ENCODE data around the gene KRTAP15-1.

The KRTAP15-1 gene, protein sequence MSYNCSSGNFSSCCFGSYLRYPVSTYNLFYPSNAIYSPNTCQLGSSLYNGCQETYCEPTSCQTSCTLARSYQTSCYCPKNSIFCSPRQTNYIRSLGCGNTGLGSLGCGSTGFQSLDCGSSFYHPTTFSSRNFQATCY

DNA sequence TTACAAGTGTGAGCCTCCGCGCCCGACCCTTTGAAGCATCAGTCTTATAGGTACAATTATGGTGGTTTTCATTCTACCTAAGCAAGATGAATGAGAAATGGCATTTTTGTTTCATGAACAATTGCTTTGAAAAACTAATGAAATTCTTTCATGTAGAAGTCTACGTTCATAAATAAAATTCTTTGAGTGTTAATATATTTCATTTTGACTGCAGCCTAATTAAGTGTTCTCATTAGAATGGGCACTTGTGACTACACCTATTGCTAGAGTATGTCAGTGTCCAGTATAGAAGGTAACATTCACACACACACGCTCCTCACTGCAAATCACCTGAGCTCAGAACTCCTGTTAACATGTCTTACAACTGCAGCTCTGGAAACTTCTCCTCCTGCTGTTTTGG lies at the start of gene KRTAP15-1:
Gene KRTAP15-1, plus strand, starts transcription at position 301 of the 400 bp plus-strand sequence. Its CDS starts 53 bp downstream, at position 354.
- no peak within 1 kb of the TSS for H3K4me3 ChIP-seq (ENCODE audit: low read length in 2 of 2)
- no peaks in the 10 kb centered on the region for H3K9me3 ChIP-seq (ENCODE audit: control insufficient read depth in 2 of 2, low read length in 2 of 2)
- H3K9ac ChIP-seq (ENCODE audit: low read length in 2 of 2): no peak within 1 kb of the TSS
- H3K27ac ChIP-seq (ENCODE audit: low read length): no peak within 1 kb of the TSS
- H3K27me3 ChIP-seq (ENCODE audit: control insufficient read depth in 1 of 2, insufficient read depth in 2 of 2, low read length in 2 of 2): no peaks in the 10 kb centered on the region
- no peaks in the 10 kb centered on the region for H3K4me1 ChIP-seq (ENCODE audit: control insufficient read depth, insufficient read depth, low read length)
- H3K36me3 ChIP-seq (ENCODE audit: control insufficient read depth in 2 of 2, insufficient read depth in 2 of 2, low read length in 2 of 2): no peaks in the 10 kb centered on the region

DNA sequence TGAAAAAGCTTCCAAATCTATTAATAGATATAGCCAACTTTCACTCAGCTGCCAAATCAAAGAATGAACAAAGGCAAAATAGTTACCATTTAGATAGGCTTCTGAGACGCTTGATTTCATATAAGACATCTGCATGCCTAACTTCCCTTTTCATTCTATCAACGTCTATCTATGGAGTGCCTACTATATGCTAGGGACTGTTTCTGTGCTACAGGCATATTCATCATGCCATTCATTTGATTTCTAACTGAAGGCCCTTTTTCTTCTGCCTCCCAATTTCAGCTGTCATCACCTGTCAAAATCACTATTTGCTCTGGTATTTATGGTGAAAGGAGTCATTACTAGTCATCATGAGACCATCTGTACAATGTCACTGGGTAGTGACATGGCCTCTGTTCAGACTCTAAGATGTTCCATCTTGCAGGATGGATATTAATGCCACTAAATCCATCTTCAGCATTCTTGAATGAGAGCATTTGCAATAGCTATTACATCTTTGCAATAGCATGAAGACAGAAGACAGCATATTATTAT lies 48.5 kb upstream of the KRTAP15-1 start:
- Histone ChIP-seq H3K27me3 (ENCODE audit: control insufficient read depth in 1 of 2, insufficient read depth in 2 of 2, low read length in 2 of 2) (no peaks in the 10 kb centered on the region), H3K4me1 (ENCODE audit: control insufficient read depth, insufficient read depth, low read length) (no peaks in the 10 kb centered on the region), H3K4me3 (ENCODE audit: low read length in 2 of 2) (no peak overlapping the region), H3K27ac (ENCODE audit: low read length) (no peak overlapping the region), H3K9ac (ENCODE audit: low read length in 2 of 2) (no peak overlapping the region), H3K9me3 (ENCODE audit: control insufficient read depth in 2 of 2, low read length in 2 of 2) (peaks cover 2 to 4% of the 10 kb centered on the region in 2 donors), H3K36me3 (ENCODE audit: control insufficient read depth in 2 of 2, insufficient read depth in 2 of 2, low read length in 2 of 2) (no peaks in the 10 kb centered on the region)

DNA sequence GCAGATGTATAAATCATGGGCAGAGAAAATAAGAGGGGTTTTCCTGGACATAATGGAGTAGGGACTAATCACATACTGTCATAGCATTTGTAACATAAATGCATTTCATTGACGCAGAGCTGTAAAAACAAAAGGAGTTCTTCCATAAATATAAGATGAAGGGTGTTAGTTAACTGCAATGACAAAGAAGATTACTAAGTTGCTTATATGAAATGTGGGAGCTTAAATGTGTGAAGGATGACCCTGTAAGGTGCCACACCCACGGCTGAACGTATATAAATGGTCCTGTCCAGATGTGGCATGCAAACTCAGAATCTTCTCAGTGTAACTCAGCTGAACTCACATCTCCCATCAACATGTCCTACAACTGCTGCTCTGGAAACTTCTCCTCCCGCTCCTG lies 44.3 kb upstream of the KRTAP15-1 start, which contains the start of gene KRTAP13-1:
Gene KRTAP13-1, plus strand, starts transcription at position 301 of the 400 bp plus-strand sequence. Its CDS starts 56 bp downstream, at position 357.
- Histone ChIP-seq H3K36me3 (ENCODE audit: control insufficient read depth in 2 of 2, insufficient read depth in 2 of 2, low read length in 2 of 2) (no peaks in the 10 kb centered on the region), H3K9ac (ENCODE audit: low read length in 2 of 2) (no peak within 1 kb of the TSS), H3K27me3 (ENCODE audit: control insufficient read depth in 1 of 2, insufficient read depth in 2 of 2, low read length in 2 of 2) (no peaks in the 10 kb centered on the region), H3K27ac (ENCODE audit: low read length) (no peak within 1 kb of the TSS), H3K4me1 (ENCODE audit: control insufficient read depth, insufficient read depth, low read length) (no peaks in the 10 kb centered on the region), H3K9me3 (ENCODE audit: control insufficient read depth in 2 of 2, low read length in 2 of 2) (peaks cover 2% of the 10 kb centered on the region in 2 donors), H3K4me3 (ENCODE audit: low read length in 2 of 2) (no peak within 1 kb of the TSS)

DNA sequence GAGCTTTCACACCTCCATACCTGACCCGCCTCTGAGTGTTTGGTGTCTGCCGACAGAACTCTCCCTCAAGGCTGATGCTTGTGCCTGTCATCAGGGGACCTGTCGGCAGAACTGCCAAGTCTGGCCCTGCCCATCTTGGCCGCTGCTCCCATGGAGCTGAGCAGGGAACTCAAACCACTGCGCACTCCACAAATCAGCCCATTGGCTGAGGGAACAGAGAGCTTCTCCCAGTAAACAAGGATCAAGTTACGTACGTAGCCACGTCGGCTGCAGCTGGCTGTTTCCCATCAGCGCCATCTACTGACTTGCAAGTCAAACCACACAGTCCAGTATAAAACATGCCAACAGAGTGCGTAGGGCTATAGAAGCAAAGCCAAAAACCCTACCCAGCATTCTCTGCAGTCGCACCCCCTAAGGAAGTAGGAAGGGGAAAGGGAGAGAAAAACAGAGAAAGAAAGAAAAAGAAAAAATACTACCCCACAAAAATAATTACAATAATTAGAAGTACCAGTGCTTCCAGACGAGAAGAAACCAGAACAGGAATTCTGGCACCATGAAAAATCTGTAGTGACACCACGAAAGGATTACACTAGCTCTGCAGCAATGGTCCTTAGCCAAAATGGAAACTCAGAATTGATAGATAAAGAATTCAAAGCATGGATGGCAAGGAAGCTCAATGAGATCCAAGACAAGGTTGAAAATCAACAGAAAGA lies 31.1 kb upstream of the KRTAP15-1 start:
- H3K4me1 ChIP-seq (ENCODE audit: control insufficient read depth, insufficient read depth, low read length): no peaks in the 10 kb centered on the region
- H3K9ac ChIP-seq (ENCODE audit: low read length in 2 of 2): no peak overlapping the region
- no peaks in the 10 kb centered on the region for H3K27me3 ChIP-seq (ENCODE audit: control insufficient read depth in 1 of 2, insufficient read depth in 2 of 2, low read length in 2 of 2)
- H3K36me3 ChIP-seq (ENCODE audit: control insufficient read depth in 2 of 2, insufficient read depth in 2 of 2, low read length in 2 of 2): no peaks in the 10 kb centered on the region
- no peak overlapping the region for H3K4me3 ChIP-seq (ENCODE audit: low read length in 2 of 2)
- H3K27ac ChIP-seq (ENCODE audit: low read length): no peak overlapping the region
- no peaks in the 10 kb centered on the region for H3K9me3 ChIP-seq (ENCODE audit: control insufficient read depth in 2 of 2, low read length in 2 of 2)

DNA sequence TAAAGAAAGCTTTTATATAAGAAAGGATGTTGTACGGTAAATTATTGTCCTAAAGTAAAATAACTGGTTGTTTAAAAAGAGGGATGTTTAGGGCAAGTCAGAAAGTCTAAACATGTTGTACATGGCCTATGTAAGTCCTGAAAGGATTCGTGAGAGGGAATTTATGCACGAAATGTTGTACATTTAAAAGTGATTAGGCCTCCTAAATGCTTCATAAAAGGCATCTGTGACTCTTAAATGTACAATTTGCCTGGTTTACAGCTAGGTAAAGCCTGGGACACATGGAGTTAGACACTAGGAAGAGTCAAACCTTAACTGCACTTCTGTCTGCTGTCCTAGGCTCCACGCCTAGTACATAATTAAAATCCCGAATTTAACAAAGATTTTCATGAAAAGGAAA lies 24.1 kb upstream of the KRTAP15-1 start:
- Histone ChIP-seq H3K4me3 (ENCODE audit: low read length in 2 of 2) (no peak overlapping the region), H3K27me3 (ENCODE audit: control insufficient read depth in 1 of 2, insufficient read depth in 2 of 2, low read length in 2 of 2) (no peaks in the 10 kb centered on the region)

DNA sequence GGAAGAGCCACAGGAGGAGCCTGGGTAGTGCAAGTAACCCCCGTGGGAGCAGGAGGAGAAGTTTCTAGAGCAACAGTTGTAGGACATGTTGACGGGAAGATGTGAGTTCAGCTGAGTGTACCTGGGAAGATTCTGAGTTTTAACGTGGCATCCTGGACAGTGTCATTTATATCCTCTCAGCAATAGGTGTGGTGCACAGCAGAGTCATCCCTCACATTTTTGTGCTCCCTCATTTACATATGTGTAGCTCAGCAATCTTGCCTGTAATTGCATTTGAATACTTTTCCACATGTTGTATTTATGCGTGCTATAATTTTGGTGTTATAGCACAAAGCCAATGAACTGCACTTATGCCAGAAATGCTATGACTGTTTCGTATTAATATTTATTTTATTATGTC lies 14.2 kb upstream of the KRTAP15-1 start, which contains the start of gene KRTAP13-3:
Gene KRTAP13-3, minus strand, starts transcription at position 101 of the 400 bp plus-strand sequence. Its CDS starts 14 bp downstream, at position 87.
- Histone ChIP-seq H3K36me3 (ENCODE audit: control insufficient read depth in 2 of 2, insufficient read depth in 2 of 2, low read length in 2 of 2) (no peaks in the 10 kb centered on the region), H3K27ac (ENCODE audit: low read length) (no peak within 1 kb of the TSS), H3K27me3 (ENCODE audit: control insufficient read depth in 1 of 2, insufficient read depth in 2 of 2, low read length in 2 of 2) (no peaks in the 10 kb centered on the region), H3K9ac (ENCODE audit: low read length in 2 of 2) (no peak within 1 kb of the TSS), H3K9me3 (ENCODE audit: control insufficient read depth in 2 of 2, low read length in 2 of 2) (no peaks in the 10 kb centered on the region), H3K4me1 (ENCODE audit: control insufficient read depth, insufficient read depth, low read length) (no peaks in the 10 kb centered on the region), H3K4me3 (ENCODE audit: low read length in 2 of 2) (no peak within 1 kb of the TSS)

More for the DNA sequence above, 24.1 kb upstream of the KRTAP15-1 start:
- Histone ChIP-seq H3K9me3 (ENCODE audit: control insufficient read depth in 2 of 2, low read length in 2 of 2) (no peaks in the 10 kb centered on the region), H3K9ac (ENCODE audit: low read length in 2 of 2) (no peak overlapping the region), H3K27ac (ENCODE audit: low read length) (no peak overlapping the region), H3K4me1 (ENCODE audit: control insufficient read depth, insufficient read depth, low read length) (no peaks in the 10 kb centered on the region), H3K36me3 (ENCODE audit: control insufficient read depth in 2 of 2, insufficient read depth in 2 of 2, low read length in 2 of 2) (no peaks in the 10 kb centered on the region)

DNA sequence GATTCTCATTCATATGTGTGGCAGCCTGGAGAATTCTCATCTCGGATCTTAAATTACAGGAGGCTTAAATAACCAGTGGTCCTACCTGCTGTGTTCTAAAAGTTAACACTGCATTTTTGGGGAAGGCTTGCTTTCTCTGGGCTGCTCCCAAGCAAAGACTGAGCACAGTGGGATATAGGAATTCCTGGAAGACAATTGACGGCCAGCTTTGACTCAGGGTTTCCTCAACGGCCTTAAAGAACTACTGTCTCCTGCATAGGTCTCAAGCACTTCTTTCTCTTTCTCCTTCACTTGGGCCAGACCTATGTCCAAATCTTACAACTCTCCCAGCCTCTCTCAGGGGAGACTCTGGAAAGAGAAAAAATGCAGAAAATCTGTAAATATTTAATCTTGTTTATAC lies 13.3 kb upstream of the KRTAP15-1 start:
- Histone ChIP-seq H3K27ac (ENCODE audit: low read length) (no peak overlapping the region), H3K27me3 (ENCODE audit: control insufficient read depth in 1 of 2, insufficient read depth in 2 of 2, low read length in 2 of 2) (no peaks in the 10 kb centered on the region), H3K4me1 (ENCODE audit: control insufficient read depth, insufficient read depth, low read length) (no peaks in the 10 kb centered on the region), H3K9ac (ENCODE audit: low read length in 2 of 2) (no peak overlapping the region), H3K4me3 (ENCODE audit: low read length in 2 of 2) (no peak overlapping the region), H3K9me3 (ENCODE audit: control insufficient read depth in 2 of 2, low read length in 2 of 2) (no peaks in the 10 kb centered on the region), H3K36me3 (ENCODE audit: control insufficient read depth in 2 of 2, insufficient read depth in 2 of 2, low read length in 2 of 2) (no peaks in the 10 kb centered on the region)

DNA sequence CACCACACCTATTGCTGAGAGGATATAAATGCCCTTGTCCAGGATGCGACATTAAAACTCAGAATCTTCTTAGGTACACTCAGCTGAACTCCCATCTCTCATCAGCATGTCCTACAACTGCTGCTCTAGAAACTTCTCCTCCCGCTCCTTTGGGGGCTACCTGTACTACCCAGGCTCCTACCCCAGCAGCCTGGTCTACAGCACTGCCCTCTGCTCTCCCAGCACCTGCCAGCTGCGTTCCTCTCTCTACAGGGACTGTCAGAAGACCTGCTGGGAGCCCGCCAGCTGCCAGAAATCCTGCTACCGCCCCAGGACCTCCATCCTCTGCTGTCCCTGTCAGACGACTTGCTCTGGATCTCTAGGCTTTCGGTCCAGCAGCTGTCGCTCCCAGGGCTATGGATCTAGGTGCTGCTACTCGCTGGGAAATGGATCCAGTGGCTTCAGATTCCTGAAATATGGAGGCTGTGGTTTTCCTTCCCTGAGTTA lies 9.9 kb upstream of the KRTAP15-1 start, which contains the start of gene KRTAP13-4:
Gene KRTAP13-4, plus strand, starts transcription at position 51 of the 486 bp plus-strand sequence. Its CDS starts 56 bp downstream, at position 107.
- no peak within 1 kb of the TSS for H3K9ac ChIP-seq (ENCODE audit: low read length in 2 of 2)
- H3K9me3 ChIP-seq (ENCODE audit: control insufficient read depth in 2 of 2, low read length in 2 of 2): no peaks in the 10 kb centered on the region
- no peaks in the 10 kb centered on the region for H3K4me1 ChIP-seq (ENCODE audit: control insufficient read depth, insufficient read depth, low read length)
- no peak within 1 kb of the TSS for H3K27ac ChIP-seq (ENCODE audit: low read length)
- no peaks in the 10 kb centered on the region for H3K27me3 ChIP-seq (ENCODE audit: control insufficient read depth in 1 of 2, insufficient read depth in 2 of 2, low read length in 2 of 2)
- H3K36me3 ChIP-seq (ENCODE audit: control insufficient read depth in 2 of 2, insufficient read depth in 2 of 2, low read length in 2 of 2): no peaks in the 10 kb centered on the region
- no peak within 1 kb of the TSS for H3K4me3 ChIP-seq (ENCODE audit: low read length in 2 of 2)

DNA sequence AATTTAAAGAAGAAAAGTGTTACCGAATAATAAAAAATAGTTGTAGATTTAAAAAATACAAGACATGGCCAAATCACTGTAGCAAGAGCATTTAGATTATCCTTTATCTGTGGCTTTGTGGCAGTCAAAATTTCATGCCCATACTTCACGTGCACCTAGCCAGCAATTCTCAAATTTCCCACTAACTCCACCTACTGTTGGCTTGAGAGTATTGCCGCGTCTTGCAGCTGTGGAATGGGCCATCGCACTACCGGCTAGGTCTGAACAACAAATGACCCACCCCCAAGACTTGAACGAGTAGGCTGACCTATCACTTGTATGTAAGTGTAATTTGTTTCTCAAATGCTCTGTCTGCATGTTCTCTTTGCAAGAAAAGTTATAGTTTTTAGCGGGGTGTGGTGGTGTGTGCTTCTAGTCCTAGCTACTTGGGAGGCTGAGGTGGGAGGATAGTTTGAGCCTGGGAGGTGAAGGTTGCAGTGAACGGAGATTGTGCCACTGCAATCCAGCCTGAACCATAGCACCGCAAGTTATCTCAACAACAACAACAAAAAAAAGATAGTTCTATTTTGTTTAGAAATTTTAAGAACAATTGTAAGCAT lies 5.9 kb upstream of the KRTAP15-1 start:
- Histone ChIP-seq H3K27me3 (ENCODE audit: control insufficient read depth in 1 of 2, insufficient read depth in 2 of 2, low read length in 2 of 2) (no peaks in the 10 kb centered on the region), H3K27ac (ENCODE audit: low read length) (no peak overlapping the region), H3K9ac (ENCODE audit: low read length in 2 of 2) (no peak overlapping the region), H3K36me3 (ENCODE audit: control insufficient read depth in 2 of 2, insufficient read depth in 2 of 2, low read length in 2 of 2) (no peaks in the 10 kb centered on the region), H3K9me3 (ENCODE audit: control insufficient read depth in 2 of 2, low read length in 2 of 2) (no peaks in the 10 kb centered on the region), H3K4me3 (ENCODE audit: low read length in 2 of 2) (no peak overlapping the region), H3K4me1 (ENCODE audit: control insufficient read depth, insufficient read depth, low read length) (no peaks in the 10 kb centered on the region)

DNA sequence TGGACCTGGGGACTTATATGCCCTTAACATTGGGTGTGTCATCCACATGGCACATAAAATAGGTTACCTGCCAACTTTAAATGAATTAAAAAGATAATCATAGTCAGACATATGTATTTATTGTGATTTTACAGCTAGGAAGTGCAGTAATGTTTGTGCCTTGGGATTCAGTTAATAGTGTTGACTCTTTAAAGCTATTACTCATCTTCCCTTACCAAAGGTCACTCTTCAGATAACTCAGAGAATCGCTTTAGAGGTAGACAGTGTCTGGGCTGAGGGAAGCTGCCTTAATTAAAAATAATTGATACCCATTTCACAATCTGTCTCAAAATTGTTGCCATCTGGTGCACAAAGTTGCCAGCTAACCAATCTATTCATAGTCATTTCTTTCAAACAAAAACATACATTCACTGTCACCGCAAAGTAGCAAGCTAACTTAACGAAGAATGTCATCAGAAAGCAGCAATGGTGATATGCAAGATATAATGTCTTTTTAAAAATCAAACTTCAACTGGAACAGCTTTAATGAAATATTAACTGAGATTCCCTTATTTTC lies 3.0 kb upstream of the KRTAP15-1 start:
- H3K36me3 ChIP-seq (ENCODE audit: control insufficient read depth in 2 of 2, insufficient read depth in 2 of 2, low read length in 2 of 2): no peaks in the 10 kb centered on the region
- no peak overlapping the region for H3K27ac ChIP-seq (ENCODE audit: low read length)
- no peaks in the 10 kb centered on the region for H3K27me3 ChIP-seq (ENCODE audit: control insufficient read depth in 1 of 2, insufficient read depth in 2 of 2, low read length in 2 of 2)
- H3K4me3 ChIP-seq (ENCODE audit: low read length in 2 of 2): no peak overlapping the region
- no peak overlapping the region for H3K9ac ChIP-seq (ENCODE audit: low read length in 2 of 2)
- no peaks in the 10 kb centered on the region for H3K9me3 ChIP-seq (ENCODE audit: control insufficient read depth in 2 of 2, low read length in 2 of 2)
- no peaks in the 10 kb centered on the region for H3K4me1 ChIP-seq (ENCODE audit: control insufficient read depth, insufficient read depth, low read length)

Measured in stomach smooth muscle (tissue), 2 donors.